H1 (cell line): Measurements from ENCODE around the gene KCNA5. TPM values are rescaled to one million over a fixed set of nuclear protein-coding genes. Genes with fewer than 3 reads are reported as not detected.

Experiments
- CTCF ChIA-PET: fragments of 300-600 bp; sonication (Branson Sonifier 250); formaldehyde crosslinking; loops from one replicate; lab custom pipeline; 2021; ENCODE audit not compliant: partially characterized antibody; lab: Charles Lee
- POLR2A ChIA-PET: fragments of 300-600 bp; sonication (Branson Sonifier 250); formaldehyde crosslinking; loops from one replicate; lab custom pipeline; 2021; ENCODE audit warnings: inconsistent platforms; ENCODE audit not compliant: partially characterized antibody; lab: Charles Lee
- DNase-seq, 2 experiments: peaks; one replicate each; pipeline versions ENCODE4 v3.0.0 to v3.0.0-alpha.2; 2010 to 2022; ENCODE audit warnings: low spot score in 2 of 2, low read depth in 1 of 2, mixed read lengths in 1 of 2
- FAIRE-seq: peaks from 2 replicates; lab custom pipeline; 2011; peaks lifted over from hg19 to GRCh38; lab: Jason Lieb, UNC
- H2AFZ ChIP-seq: 2 replicates; pipeline ENCODE4 v1.8.1; 2012; ENCODE audit warnings: low read length, inconsistent platforms
- H2AK5ac ChIP-seq: 2 replicates; pipeline ENCODE4 v1.6.1; 2013; ENCODE audit warnings: low read depth, low read length
- H2BK120ac ChIP-seq: replicated peaks from 2 replicates; pipeline ENCODE3; 2013; ENCODE audit warnings: low read depth, low read length, inconsistent platforms
- H2BK12ac ChIP-seq: 2 replicates; pipeline ENCODE4 v1.6.1; 2013; ENCODE audit warnings: low read depth, low read length
- H2BK15ac ChIP-seq: 2 replicates; pipeline ENCODE4 v1.6.1; 2013; ENCODE audit warnings: low read length
- H2BK20ac ChIP-seq: 2 replicates; pipeline ENCODE4 v1.6.1; 2013; ENCODE audit warnings: low read length
- H2BK5ac ChIP-seq: 2 replicates; pipeline ENCODE4 v1.6.1; 2013; ENCODE audit warnings: low read depth, low read length
- H3K14ac ChIP-seq: 2 replicates; pipeline ENCODE4 v1.6.1; 2013; ENCODE audit warnings: inconsistent platforms; ENCODE audit not compliant: insufficient read length
- H3K18ac ChIP-seq: 2 replicates; pipeline ENCODE4 v1.6.1; 2013; ENCODE audit warnings: low read length; ENCODE audit errors: extremely low read depth
- H3K23ac ChIP-seq: 2 replicates; pipeline ENCODE4 v1.6.1; 2013; ENCODE audit warnings: inconsistent platforms; ENCODE audit not compliant: insufficient read length
- H3K23me2 ChIP-seq: 2 replicates; pipeline ENCODE4 v1.6.1; 2013; ENCODE audit warnings: low read depth, low read length
- H3K27ac ChIP-seq: 2 replicates; pipeline ENCODE4 v1.6.1; 2011; ENCODE audit warnings: low read depth, low read length, inconsistent platforms
- H3K27me3 ChIP-seq, 4 experiments: replicated peaks in 1 of 4; 1 replicate in 1 of 4; 2 replicates in 3 of 4; pipeline versions ENCODE4 v1.6.1 to v1.8.1; 2011 to 2013; ENCODE audit warnings: low read length in 3 of 4, mild to moderate bottlenecking in 3 of 4, inconsistent platforms in 2 of 4, mixed read lengths in 2 of 4, moderate library complexity in 1 of 4; ENCODE audit not compliant: control insufficient read depth in 3 of 4, insufficient read depth in 3 of 4; ENCODE audit errors: extremely low read depth in 1 of 4
- H3K36me3 ChIP-seq, 4 experiments: 2 replicates each; pipeline versions ENCODE4 v1.6.1 to v1.8.1; 2011 to 2013; ENCODE audit warnings: mild to moderate bottlenecking in 4 of 4, low read length in 3 of 4, moderate library complexity in 2 of 4, control low read depth in 1 of 4, inconsistent platforms in 1 of 4; ENCODE audit not compliant: insufficient read depth in 4 of 4, control insufficient read depth in 2 of 4
- H3K4ac ChIP-seq: replicated peaks from 2 replicates; pipeline ENCODE3; 2013; ENCODE audit warnings: low read length, low read depth, mixed read lengths, inconsistent platforms; ENCODE audit not compliant: insufficient read length
- H3K4me1 ChIP-seq, 4 experiments: replicated peaks in 1 of 4; 1 replicate in 1 of 4; 2 replicates in 3 of 4; pipeline versions ENCODE4 v1.6.1 to v1.8.1; 2011 to 2013; ENCODE audit warnings: low read length in 3 of 4, inconsistent platforms in 2 of 4, mixed read lengths in 1 of 4; ENCODE audit not compliant: insufficient read depth in 4 of 4, control insufficient read depth in 3 of 4
- H3K4me2 ChIP-seq, 2 experiments: 2 replicates each; pipeline versions ENCODE4 v1.6.1 to v1.8.1; 2011 to 2013; ENCODE audit warnings: low read depth in 2 of 2, low read length in 2 of 2, control low read depth in 1 of 2, inconsistent platforms in 1 of 2, mild to moderate bottlenecking in 1 of 2; ENCODE audit not compliant: insufficient read depth in 1 of 2
- H3K4me3 ChIP-seq, 4 experiments: fragments of 200-600, 300-600 bp in 1 of 4; sonication (generic), shearing (Covaris generic), sonication (Bioruptor Twin) in 1 of 4; 2 replicates each; pipeline versions ENCODE4 v1.5.1 to v1.8.1; 2011 to 2016; ENCODE audit warnings: low read length in 4 of 4, low read depth in 3 of 4, control low read depth in 2 of 4, inconsistent platforms in 2 of 4, mild to moderate bottlenecking in 2 of 4, mixed read lengths in 1 of 4, moderate library complexity in 1 of 4; ENCODE audit not compliant: insufficient read depth in 2 of 4; ENCODE audit errors: extremely low read depth in 1 of 4
- H3K56ac ChIP-seq: replicated peaks from 2 replicates; pipeline ENCODE3; 2013; ENCODE audit warnings: low read depth, mild to moderate bottlenecking, mixed read lengths, low read length, inconsistent platforms; ENCODE audit not compliant: insufficient read length
- H3K79me1 ChIP-seq: 2 replicates; pipeline ENCODE4 v1.6.1; 2013; ENCODE audit warnings: low read depth, low read length, control low read depth
- H3K79me2 ChIP-seq, 2 experiments: 2 replicates each; pipeline versions ENCODE4 v1.6.1 to v1.8.1; 2012 to 2013; ENCODE audit warnings: low read length in 2 of 2, mild to moderate bottlenecking in 2 of 2, inconsistent platforms in 1 of 2; ENCODE audit not compliant: insufficient read depth in 2 of 2, control insufficient read depth in 1 of 2
- H3K9ac ChIP-seq, 4 experiments: replicated peaks in 1 of 4; 1 replicate in 1 of 4; 2 replicates in 3 of 4; pipeline versions ENCODE4 v1.6.1 to v1.8.1; 2011 to 2013; ENCODE audit warnings: low read depth in 3 of 4, low read length in 3 of 4, control low read depth in 2 of 4, mild to moderate bottlenecking in 2 of 4, moderate library complexity in 2 of 4, inconsistent platforms in 1 of 4; ENCODE audit errors: extremely low read depth in 1 of 4
- H3K9me3 ChIP-seq, 2 experiments: 2 replicates each; pipeline versions ENCODE4 v1.6.1 to v1.8.1; 2012 to 2013; ENCODE audit warnings: mild to moderate bottlenecking in 2 of 2, moderate library complexity in 2 of 2, control low read depth in 1 of 2, inconsistent platforms in 1 of 2, low read depth in 1 of 2, low read length in 1 of 2, mixed read lengths in 1 of 2; ENCODE audit not compliant: insufficient read depth in 2 of 2
- H4K20me1 ChIP-seq, 2 experiments: replicated peaks in 1 of 2; 2 replicates each; pipeline versions ENCODE3 to v1.8.1; 2011 to 2013; ENCODE audit warnings: inconsistent platforms in 2 of 2, low read length in 2 of 2, mild to moderate bottlenecking in 1 of 2; ENCODE audit not compliant: insufficient read depth in 2 of 2, control insufficient read depth in 1 of 2
- H4K5ac ChIP-seq: 2 replicates; pipeline ENCODE4 v1.6.1; 2013; ENCODE audit warnings: low read length, low read depth, mixed read lengths, inconsistent platforms; ENCODE audit not compliant: insufficient read length
- H4K8ac ChIP-seq: 2 replicates; pipeline ENCODE4 v1.8.0; 2013; ENCODE audit warnings: mild to moderate bottlenecking, moderate library complexity, low read length, inconsistent platforms; ENCODE audit not compliant: insufficient read depth; ENCODE audit errors: extremely low read depth
- H4K91ac ChIP-seq: replicated peaks from 2 replicates; pipeline ENCODE3; 2013; ENCODE audit warnings: low read length, mixed read lengths, inconsistent platforms; ENCODE audit not compliant: insufficient read length
- HDAC6 ChIP-seq: IDR thresholded peaks from one replicate; pipeline ENCODE4 v1.7.1; 2012; ENCODE audit warnings: low read depth, mild to moderate bottlenecking, inconsistent platforms, low read length, moderate library complexity
- KDM5A ChIP-seq: fragments of 200-600 bp; IDR thresholded peaks from 2 replicates; pipeline ENCODE4 v1.7.1; 2012; ENCODE audit warnings: mild to moderate bottlenecking, low read length, inconsistent platforms, mixed read lengths
- PHF8 ChIP-seq: fragments of 200-600 bp; sonication (generic); conservative IDR thresholded peaks from 2 replicates; pipeline ENCODE4 v1.7.1; 2012; ENCODE audit warnings: low read depth, mild to moderate bottlenecking, inconsistent platforms, low read length, moderate library complexity
- POLR2AphosphoS5 ChIP-seq: IDR thresholded peaks from 2 replicates; pipeline ENCODE4 v1.6.1; 2011; ENCODE audit warnings: low read depth, low read length
- SIX5 ChIP-seq: IDR thresholded peaks from 2 replicates; pipeline ENCODE4 v1.6.1; 2011; ENCODE audit warnings: mild to moderate bottlenecking, low read depth, low read length
- WGBS, 2 experiments: shearing (Covaris generic) in 1 of 2; methylation state at CpG; one replicate each; pipeline versions ENCODE4 v1.1.6 to v1.1.7; 2013 to 2015; ENCODE audit warnings: low lambda C conversion rate in 2 of 2, mixed read lengths in 2 of 2, inconsistent platforms in 1 of 2, low coverage in 1 of 2, missing lambda C conversion rate in 1 of 2; ENCODE audit not compliant: insufficient replicate concordance in 2 of 2, insufficient coverage in 1 of 2, insufficient read length in 1 of 2; ENCODE audit errors: extremely low coverage in 1 of 2, missing lambda C conversion rate in 1 of 2; 5-methylcytosine and 5-hydroxymethylcytosine counted together
- polyA plus RNA-seq, 7 experiments: library from polyadenylated mRNA; depleted of rRNA in 3 of 7; stranded (reverse) in 5 of 7; unstranded in 2 of 7; fragments of >200 nt in 5 of 7; fragments of 200-250 nt in 2 of 7; gene quantifications; 1 replicate in 5 of 7; 2 replicates in 1 of 7; 4 replicates in 1 of 7; pipeline versions ENCODE4 v1.2.1 to v1.2.3, GENCODE V29; 2011 to 2013; ENCODE audit warnings: missing spikeins in 2 of 7, mixed read lengths in 2 of 7
- total RNA-seq: library from RNA; stranded (reverse); fragmentation: NEBNext Ultra II Directional; extraction: Animal tissue kit (Norgen Biotek cat#: 25700); gene quantifications from 2 replicates; pipeline ENCODE4 v1.2.1, GENCODE V29; 2021
- TF ChIP-seq, protein P1 (sequence below): IDR thresholded peaks from 2 replicates; pipeline ENCODE4 v1.6.1; 2011; ENCODE audit warnings: low read length, improper control_type of control experiment

Gene KCNA5
- total and polyA plus RNA-seq, 2 of the 8 experiments (the other 6 are each of a cell fraction or from before 2014, with no cell fraction given), result 0.20 to 0.29 TPM

DNA sequence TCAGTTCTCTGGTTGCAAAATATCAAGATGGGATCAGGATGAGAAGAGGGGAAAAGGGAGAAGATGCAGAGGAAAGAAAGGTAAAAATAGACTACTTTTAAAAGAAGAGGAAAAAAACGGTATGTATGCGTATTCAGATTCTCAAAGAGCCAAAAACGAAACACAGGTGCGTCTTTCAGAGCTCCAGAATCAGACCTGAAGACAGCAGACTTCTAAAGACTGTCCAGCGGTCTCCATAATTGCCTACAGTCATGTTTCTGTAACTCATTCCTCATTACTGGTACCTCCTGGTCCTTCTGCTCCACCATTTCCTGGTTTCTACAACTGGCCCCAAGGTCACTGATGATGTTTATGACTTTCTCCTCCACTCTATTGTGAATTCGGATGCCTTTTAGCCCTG is 12.4 kb upstream of the KCNA5 start:
- no peak overlapping the region for H4K5ac ChIP-seq
- H2BK120ac ChIP-seq, result no peak overlapping the region
- peaks cover 0 to 4% (median 0%) of the 10 kb centered on the region in 4 experiments; a peak in 2 of 7 replicates for H3K4me1 ChIP-seq
- no peaks in the 10 kb centered on the region for H3K36me3 ChIP-seq
- TF ChIP-seq, protein P1, sequence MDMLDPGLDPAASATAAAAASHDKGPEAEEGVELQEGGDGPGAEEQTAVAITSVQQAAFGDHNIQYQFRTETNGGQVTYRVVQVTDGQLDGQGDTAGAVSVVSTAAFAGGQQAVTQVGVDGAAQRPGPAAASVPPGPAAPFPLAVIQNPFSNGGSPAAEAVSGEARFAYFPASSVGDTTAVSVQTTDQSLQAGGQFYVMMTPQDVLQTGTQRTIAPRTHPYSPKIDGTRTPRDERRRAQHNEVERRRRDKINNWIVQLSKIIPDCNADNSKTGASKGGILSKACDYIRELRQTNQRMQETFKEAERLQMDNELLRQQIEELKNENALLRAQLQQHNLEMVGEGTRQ, result no peak
- TF ChIP-seq POLR2AphosphoS5 (no peak), SIX5 (no peak), PHF8 (no peak), HDAC6 (no peak), KDM5A (no peak)
- TF ChIP-seq, all 59 proteins: peak for 0
- Histone ChIP-seq H3K18ac (no peak overlapping the region), H2BK15ac (no peak overlapping the region), H2BK12ac (no peak overlapping the region), H2BK5ac (no peak overlapping the region), H3K27me3 (peaks cover 0 to 1% (median 0%) of the 10 kb centered on the region in 4 experiments; a peak in 1 of 7 replicates), H4K91ac (no peak overlapping the region), H3K23me2 (no peaks in the 10 kb centered on the region), H4K8ac (no peak overlapping the region), H3K27ac (no peak overlapping the region), H2AK5ac (no peak overlapping the region), H2BK20ac (no peak overlapping the region), H4K20me1 (no peaks in the 10 kb centered on the region), H3K4me3 (no peak overlapping the region), H3K9ac (no peak overlapping the region), H3K56ac (no peak overlapping the region), H3K23ac (no peak overlapping the region), H3K4me2 (no peak overlapping the region), H3K79me2 (no peaks in the 10 kb centered on the region), H3K4ac (no peak overlapping the region), H3K9me3 (peaks cover 0 to 3% of the 10 kb centered on the region in 2 experiments; a peak in 1 of 4 replicates), H3K14ac (no peak overlapping the region), H2AFZ (no peak overlapping the region), H3K79me1 (no peaks in the 10 kb centered on the region)
- ChIA-PET CTCF (interaction anchor here (1.2 to 2.0 kb wide), 3 partner anchors 8 to 12 kb away, joined by 4 to 10 read pairs (median 7); no protein-coding TSS in a partner anchor), POLR2A (no interaction called here)
- FAIRE-seq (no peak), DNase-seq (no peak)
- 92% methylated on average over 6 of the region's 6 CpGs; no CpG with 5 or more reads in 1 of the 2 experiments for WGBS, 2 experiments
